Measurements from ENCODE around the gene ABCD2.

- no peak for TF ChIP-seq EP300 (IDR thresholded peaks at IDR 0.05; ENCODE audit: borderline replicate concordance)
- no peak for TF ChIP-seq USF1 (IDR thresholded peaks at IDR 0.05)
- no peak for TF ChIP-seq TAF1 (IDR thresholded peaks at IDR 0.05; ENCODE audit: low read depth)
- TF ChIP-seq RAD21 (IDR thresholded peaks at IDR 0.05; ENCODE audit: low read depth), result no peak
- no peak for TF ChIP-seq CEBPB (IDR thresholded peaks at IDR 0.05)
- no peak for TF ChIP-seq TEAD4 (IDR thresholded peaks at IDR 0.05)
These were observed 114.0 kb downstream of the ABCD2 start for GRCh38 chr12:39505554-39505953.
